GM21786 (cell line): ENCODE results near the gene APAF1.
"Not testable (repeated sequence)": the region's sequence is repeated elsewhere in the genome, so short reads cannot be mapped to it uniquely, and the experiment has no call there.

Experiments
- ATAC-seq: cut with Tn5 transposase; IDR thresholded peaks from one replicate; pipeline ENCODE4 v1.9.1; 2021; ENCODE audit not compliant: unreplicated experiment

Gene APAF1

DNA sequence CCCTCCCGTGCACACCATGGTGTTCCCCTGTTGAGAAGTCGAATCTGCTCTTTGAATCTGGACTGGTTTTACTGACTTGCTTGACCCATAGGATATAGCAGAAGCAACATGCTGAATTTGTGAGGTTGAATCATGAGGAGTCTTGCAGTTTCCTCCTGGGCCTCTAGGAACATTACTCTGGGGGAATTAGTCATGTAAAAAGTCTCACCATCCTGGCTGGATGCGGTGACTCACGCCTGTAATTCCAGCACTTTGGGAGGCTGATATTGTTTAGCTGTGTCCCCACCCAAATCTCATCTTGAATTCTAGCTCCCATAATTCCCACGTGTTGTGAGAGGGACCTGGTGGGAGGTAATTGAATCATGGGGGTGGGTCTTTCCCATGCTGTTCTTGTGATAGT is 110.8 kb downstream of the APAF1 start:
- not testable (repeated sequence) for ATAC-seq

- no peak for ATAC-seq
Observed at GRCh38 chr12:98757455-98757854, 112.4 kb downstream of the APAF1 start.

DNA sequence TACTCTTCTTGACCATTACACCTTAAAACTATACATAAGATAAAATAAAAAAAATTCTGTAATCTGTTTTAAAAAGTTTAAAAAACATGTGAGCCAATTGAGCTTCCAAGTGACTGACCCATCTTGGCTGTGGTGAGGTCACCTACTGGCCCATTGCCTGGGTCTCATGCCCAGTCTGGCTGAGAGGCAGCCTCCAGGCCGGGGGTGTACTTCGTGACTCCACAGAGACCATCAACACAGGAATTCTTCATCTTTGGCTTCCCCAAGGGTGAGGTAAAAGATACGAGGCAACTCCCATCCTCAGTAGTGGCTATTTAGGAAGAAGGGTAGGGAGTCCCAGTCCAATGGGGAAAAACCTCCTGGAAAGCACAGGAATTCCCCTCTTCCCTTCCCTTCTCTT is 113.2 kb downstream of the APAF1 start:
- no peak for ATAC-seq

DNA sequence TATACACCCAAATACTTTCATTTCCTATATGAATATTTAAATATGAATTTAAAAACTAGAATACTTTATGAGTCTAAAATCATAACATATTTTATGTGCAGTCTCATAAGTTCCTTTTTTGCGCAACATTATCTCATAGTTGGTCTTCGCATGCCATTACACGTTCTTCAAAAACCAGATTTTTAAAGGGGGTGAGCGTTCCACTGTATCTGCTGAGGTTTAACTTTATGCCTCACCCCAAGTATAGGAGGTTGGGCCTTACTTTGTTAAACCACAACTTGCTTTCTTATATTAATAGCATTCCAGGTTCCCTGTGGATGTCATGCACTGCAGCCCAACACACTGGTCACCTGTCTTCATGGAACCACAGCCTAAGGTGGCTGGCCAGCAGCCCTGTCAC is 118.6 kb downstream of the APAF1 start:
- ATAC-seq: no peak

GRCh38 chr12:98767248-98767647 is 122.2 kb downstream of the APAF1 start:
- ATAC-seq: no peak

- no peak for ATAC-seq
Observed at GRCh38 chr12:98769068-98769467, 124.0 kb downstream of the APAF1 start.

DNA sequence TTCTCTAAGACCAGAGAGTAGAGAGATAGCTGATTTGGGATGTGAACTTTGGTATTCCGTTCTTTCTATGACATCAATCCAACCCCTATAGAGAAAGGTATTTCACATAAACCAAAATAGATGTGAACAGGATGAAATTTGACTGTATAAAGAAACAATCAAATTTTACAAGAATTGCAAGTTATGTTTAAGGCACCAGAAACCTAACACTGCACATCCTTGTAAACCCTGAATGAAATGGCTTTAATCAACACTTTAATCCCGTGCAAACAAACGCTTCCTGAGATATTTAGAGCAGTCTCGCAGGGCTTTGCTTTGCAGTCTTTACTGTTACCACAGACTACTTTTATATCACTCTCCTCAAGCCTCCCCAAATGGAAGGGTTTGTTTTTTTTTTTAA is 125.1 kb downstream of the APAF1 start:
- no peak for ATAC-seq

GRCh38 chr12:98771811-98772752 is 127.0 kb downstream of the APAF1 start:
- no peak for ATAC-seq

- no peak for ATAC-seq
Observed at GRCh38 chr12:98772818-98773217, 127.7 kb downstream of the APAF1 start.

DNA sequence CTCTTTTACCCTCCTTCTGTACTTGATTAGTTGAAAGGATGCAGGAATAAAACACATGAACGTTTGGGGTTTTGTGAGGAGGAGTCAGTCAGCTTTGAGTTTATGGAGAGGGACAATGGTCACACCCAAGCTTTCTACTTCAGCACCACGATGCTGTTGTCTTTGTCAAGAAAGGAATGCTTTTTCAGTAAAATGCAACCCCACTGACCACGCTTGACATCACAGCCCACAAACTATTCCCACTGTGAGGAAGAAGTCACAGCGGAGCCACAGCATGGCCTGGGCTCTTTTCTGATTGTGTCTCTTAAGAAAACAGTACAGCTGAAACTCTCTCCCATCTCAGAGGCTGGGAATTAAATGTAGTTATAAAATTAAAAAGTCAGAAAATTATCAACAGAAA is 135.2 kb downstream of the APAF1 start:
- ATAC-seq: no peak

DNA sequence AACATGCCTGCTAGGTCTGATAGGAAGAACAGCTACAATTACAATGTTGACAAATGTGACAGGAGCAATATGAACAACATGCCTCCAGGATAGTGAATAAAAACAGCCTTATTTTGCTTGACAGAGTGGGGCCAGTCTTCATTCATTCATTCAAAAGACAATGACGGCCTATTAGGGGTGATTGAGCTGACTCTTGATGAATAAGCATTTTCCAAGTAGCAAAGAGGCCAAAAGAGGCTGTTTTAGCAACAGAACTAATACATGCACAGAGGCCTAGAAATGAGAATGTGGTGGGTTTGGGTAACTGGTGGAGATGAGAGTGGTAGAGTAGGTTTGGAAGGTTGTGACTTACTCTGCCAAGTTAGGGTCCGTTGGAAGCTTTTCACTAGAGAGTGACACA is 138.3 kb downstream of the APAF1 start:
- ATAC-seq: no peak
